GM18907 (cell line): Measurements from ENCODE around the gene XNDC1N.
"Not testable (repeated sequence)": the region's sequence is repeated elsewhere in the genome, so short reads cannot be mapped to it uniquely, and the experiment has no call there.

Source experiments
- ATAC-seq: cut with Tn5 transposase; IDR thresholded peaks from one replicate; pipeline ENCODE4 v1.9.1; 2021; ENCODE audit warnings: mild to moderate bottlenecking, moderate library complexity; ENCODE audit not compliant: unreplicated experiment

XNDC1N gene

GRCh38 chr11:71933141-71933933 is 4.9 kb upstream of the XNDC1N start:
- ATAC-seq: no peak

GRCh38 chr11:71931245-71931602 is 2.8 kb upstream of the XNDC1N start:
- no peak for ATAC-seq

GRCh38 chr11:71930556-71931244 is 2.3 kb upstream of the XNDC1N start:
- no peak for ATAC-seq

- ATAC-seq: no peak
Measured at GRCh38 chr11:71929491-71929890, 1.1 kb upstream of the XNDC1N start.

- peak; percentile 76 for ATAC-seq
Measured at GRCh38 chr11:71928737-71929443, 496 bp upstream of the XNDC1N start, which contains the start of gene RNF121. Gene RNF121, plus strand, starts transcription at chr11:71929046. Its CDS starts 16 bp downstream, at chr11:71929062.

GRCh38 chr11:71917646-71918140 is 10.7 kb downstream of the XNDC1N start:
- ATAC-seq: no peak

- no peak for ATAC-seq
Measured at GRCh38 chr11:71914617-71915189, 13.7 kb downstream of the XNDC1N start.

GRCh38 chr11:71913756-71914526 is 14.5 kb downstream of the XNDC1N start:
- ATAC-seq: no peak

- ATAC-seq: not testable (repeated sequence)
Measured at GRCh38 chr11:71911986-71912340, 16.4 kb downstream of the XNDC1N start.

- ATAC-seq: not testable (repeated sequence)
Measured at GRCh38 chr11:71911321-71911985, 16.9 kb downstream of the XNDC1N start.

GRCh38 chr11:71910775-71911174 is 17.6 kb downstream of the XNDC1N start:
- ATAC-seq: not testable (repeated sequence)

GRCh38 chr11:71908218-71908617 is 20.2 kb downstream of the XNDC1N start:
- ATAC-seq: no peak

GRCh38 chr11:71901137-71901536 is 27.3 kb downstream of the XNDC1N start:
- ATAC-seq: not testable (repeated sequence)

- no peak for ATAC-seq
Measured at GRCh38 chr11:71895961-71896360, 32.4 kb downstream of the XNDC1N start.

- ATAC-seq: not testable (repeated sequence)
Measured at GRCh38 chr11:71889181-71889872, 39.1 kb downstream of the XNDC1N start.

- not testable (repeated sequence) for ATAC-seq
Measured at GRCh38 chr11:71888335-71889010, 39.9 kb downstream of the XNDC1N start.

- not testable (repeated sequence) for ATAC-seq
Measured at GRCh38 chr11:71885806-71886205, 42.6 kb downstream of the XNDC1N start.
